ENCODE data around the gene RNF187. TPM values are rescaled to one million over a fixed set of nuclear protein-coding genes. Genes with fewer than 3 reads are reported as not detected.

RNF187 gene
- total RNA-seq, 1 donor from 2014 or later: 156 TPM

GRCh38 chr1:228478326-228478725, 8.9 kb upstream of the RNF187 start:
- peaks cover 9% of the 10 kb centered on the region for H3K4me1 Mint-ChIP-seq (ENCODE audit: unreplicated experiment)
- H3K27ac Mint-ChIP-seq (ENCODE audit: unreplicated experiment): no peak overlapping the region
- H3K4me3 Mint-ChIP-seq (ENCODE audit: unreplicated experiment): no peak overlapping the region
- H3K36me3 Mint-ChIP-seq (ENCODE audit: unreplicated experiment): no peaks in the 10 kb centered on the region
- no peaks in the 10 kb centered on the region for H3K9me3 Mint-ChIP-seq (ENCODE audit: unreplicated experiment)
- H3K27me3 Mint-ChIP-seq (ENCODE audit: unreplicated experiment): peaks cover 51% of the 10 kb centered on the region
- DNase-seq (ENCODE audit: extremely low spot score, unreplicated experiment): no peak
- TF ChIP-seq CTCF (IDR thresholded peaks at IDR 0.05): no peak

- no peak overlapping the region for H3K27ac Mint-ChIP-seq (ENCODE audit: unreplicated experiment)
- no peak for DNase-seq (ENCODE audit: extremely low spot score, unreplicated experiment)
- H3K4me1 Mint-ChIP-seq (ENCODE audit: unreplicated experiment): peaks cover 6% of the 10 kb centered on the region
- no peak for TF ChIP-seq CTCF (IDR thresholded peaks at IDR 0.05)
- no peaks in the 10 kb centered on the region for H3K36me3 Mint-ChIP-seq (ENCODE audit: unreplicated experiment)
- peaks cover 51% of the 10 kb centered on the region for H3K27me3 Mint-ChIP-seq (ENCODE audit: unreplicated experiment)
- H3K9me3 Mint-ChIP-seq (ENCODE audit: unreplicated experiment): no peaks in the 10 kb centered on the region
- no peak overlapping the region for H3K4me3 Mint-ChIP-seq (ENCODE audit: unreplicated experiment)
Measured at GRCh38 chr1:228478912-228479711, 8.1 kb upstream of the RNF187 start.

GRCh38 chr1:228483789-228484188, 3.4 kb upstream of the RNF187 start:
- H3K9me3 Mint-ChIP-seq (ENCODE audit: unreplicated experiment): no peaks in the 10 kb centered on the region
- H3K27me3 Mint-ChIP-seq (ENCODE audit: unreplicated experiment): peaks cover 33% of the 10 kb centered on the region
- H3K27ac Mint-ChIP-seq (ENCODE audit: unreplicated experiment): no peak overlapping the region
- no peak for DNase-seq (ENCODE audit: extremely low spot score, unreplicated experiment)
- H3K4me1 Mint-ChIP-seq (ENCODE audit: unreplicated experiment): peaks cover 26% of the 10 kb centered on the region
- TF ChIP-seq CTCF (IDR thresholded peaks at IDR 0.05): no peak
- no peak overlapping the region for H3K4me3 Mint-ChIP-seq (ENCODE audit: unreplicated experiment)
- no peaks in the 10 kb centered on the region for H3K36me3 Mint-ChIP-seq (ENCODE audit: unreplicated experiment)

- Mint-ChIP-seq H3K4me3 (ENCODE audit: unreplicated experiment) (peak overlapping the region; percentile 90), H3K27ac (ENCODE audit: unreplicated experiment) (peak overlapping the region; percentile 100), H3K9me3 (ENCODE audit: unreplicated experiment) (no peaks in the 10 kb centered on the region), H3K27me3 (ENCODE audit: unreplicated experiment) (peaks cover 12% of the 10 kb centered on the region), H3K4me1 (ENCODE audit: unreplicated experiment) (peaks cover 42% of the 10 kb centered on the region), H3K36me3 (ENCODE audit: unreplicated experiment) (peaks cover 12% of the 10 kb centered on the region)
- no peak for TF ChIP-seq CTCF (IDR thresholded peaks at IDR 0.05)
- DNase-seq (ENCODE audit: extremely low spot score, unreplicated experiment): peak; percentile 86
Measured at GRCh38 chr1:228486596-228487335, 416 bp upstream of the RNF187 start.
